NT2/D1 (cell line): ENCODE results near the gene GEMIN4.

Experiments
- SUZ12 ChIP-seq: IDR thresholded peaks from 2 replicates; pipeline ENCODE4 v1.6.1; 2011; ENCODE audit not compliant: insufficient read length, insufficient read depth; ENCODE audit errors: extremely low read depth
- YY1 ChIP-seq: IDR thresholded peaks from 2 replicates; pipeline ENCODE4 v1.6.1; 2011; ENCODE audit not compliant: insufficient read length, insufficient read depth
- ZNF274 ChIP-seq: IDR thresholded peaks from 2 replicates; pipeline ENCODE4 v1.6.1; 2011; ENCODE audit warnings: mild to moderate bottlenecking, low read depth, low read length

GRCh38 chr17:744937-745336 lies 7.1 kb downstream of the GEMIN4 start:
- TF ChIP-seq SUZ12 (no peak), YY1 (no peak), ZNF274 (no peak)
